Measurements from ENCODE around the gene STK26.

- no peak for TF ChIP-seq POLR2A (IDR thresholded peaks at IDR 0.05)
- TF ChIP-seq, protein P1, sequence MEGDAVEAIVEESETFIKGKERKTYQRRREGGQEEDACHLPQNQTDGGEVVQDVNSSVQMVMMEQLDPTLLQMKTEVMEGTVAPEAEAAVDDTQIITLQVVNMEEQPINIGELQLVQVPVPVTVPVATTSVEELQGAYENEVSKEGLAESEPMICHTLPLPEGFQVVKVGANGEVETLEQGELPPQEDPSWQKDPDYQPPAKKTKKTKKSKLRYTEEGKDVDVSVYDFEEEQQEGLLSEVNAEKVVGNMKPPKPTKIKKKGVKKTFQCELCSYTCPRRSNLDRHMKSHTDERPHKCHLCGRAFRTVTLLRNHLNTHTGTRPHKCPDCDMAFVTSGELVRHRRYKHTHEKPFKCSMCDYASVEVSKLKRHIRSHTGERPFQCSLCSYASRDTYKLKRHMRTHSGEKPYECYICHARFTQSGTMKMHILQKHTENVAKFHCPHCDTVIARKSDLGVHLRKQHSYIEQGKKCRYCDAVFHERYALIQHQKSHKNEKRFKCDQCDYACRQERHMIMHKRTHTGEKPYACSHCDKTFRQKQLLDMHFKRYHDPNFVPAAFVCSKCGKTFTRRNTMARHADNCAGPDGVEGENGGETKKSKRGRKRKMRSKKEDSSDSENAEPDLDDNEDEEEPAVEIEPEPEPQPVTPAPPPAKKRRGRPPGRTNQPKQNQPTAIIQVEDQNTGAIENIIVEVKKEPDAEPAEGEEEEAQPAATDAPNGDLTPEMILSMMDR (IDR thresholded peaks at IDR 0.05) = no peak
Measured at GRCh38 chrX:132044953-132045352, 21.9 kb downstream of the STK26 start.

All from ovary (tissue), 3 donors.